Neural progenitor cell (in vitro differentiated cells): ENCODE measurements around the gene WDR88.

Experiments
- CTCF ChIP-seq: fragments of 200-600 bp; sonication (generic); IDR thresholded peaks from 2 replicates; pipeline ENCODE4 v1.5.1; 2017; ENCODE audit warnings: antibody characterized with exemption, mild to moderate bottlenecking
- EZH2 ChIP-seq: fragments of 200-600 bp; sonication (generic); IDR thresholded peaks from 2 replicates; pipeline ENCODE4 v1.6.1; 2017; ENCODE audit warnings: antibody characterized with exemption, mild to moderate bottlenecking, moderate library complexity
- EZH2phosphoT487 ChIP-seq: fragments of 200-600 bp; sonication (generic); IDR thresholded peaks from 2 replicates; pipeline ENCODE4 v1.6.1; 2017; ENCODE audit warnings: antibody characterized with exemption

GRCh38 chr19:33111587-33111986 lies 20.3 kb upstream of the WDR88 start:
- TF ChIP-seq EZH2phosphoT487 = no peak
- TF ChIP-seq CTCF = no peak
- no peak for TF ChIP-seq EZH2
